Epithelial cell of esophagus (primary cell): ENCODE results near the gene GNE.

ENCODE experiments used
- DNase-seq: peaks from one replicate; pipeline ENCODE4 v3.0.0; 2010; ENCODE audit warnings: low read depth
- H3K4me3 ChIP-seq: 2 replicates; pipeline ENCODE4 v1.5.1; 2011; ENCODE audit warnings: mild to moderate bottlenecking, low read length, control low read depth
- CTCF ChIP-seq: IDR thresholded peaks from 2 replicates; pipeline ENCODE4 v1.5.1; 2011; ENCODE audit warnings: low read depth, mild to moderate bottlenecking, low read length, control low read depth, inconsistent platforms; ENCODE audit not compliant: insufficient read depth; ENCODE audit errors: missing control alignments

The GNE gene

GRCh38 chr9:36169708-36170107, 88.5 kb downstream of the GNE start:
- no peak for TF ChIP-seq CTCF
- DNase-seq = no peak

GRCh38 chr9:36169166-36169565, 89.1 kb downstream of the GNE start, which contains the start of gene CCIN:
TSS of gene CCIN (plus strand) at chr9:36169388. CDS start at chr9:36169503, 115 bp downstream.
- TF ChIP-seq CTCF = no peak
- no peak within 1 kb of the TSS for H3K4me3 ChIP-seq
- DNase-seq = no peak

More at GRCh38 chr9:36169708-36170107, 88.5 kb downstream of the GNE start:
- no peak overlapping the region for H3K4me3 ChIP-seq

GRCh38 chr9:36166168-36166927, 91.9 kb downstream of the GNE start:
- H3K4me3 ChIP-seq = peak overlapping the region; percentile 32
- peak; percentile 66 for TF ChIP-seq CTCF
- DNase-seq = peak; percentile 68

- H3K4me3 ChIP-seq = no peak overlapping the region
- peak; percentile 33 for DNase-seq
- TF ChIP-seq CTCF = no peak
Observed at GRCh38 chr9:36165826-36166167, 92.5 kb downstream of the GNE start.

GRCh38 chr9:36164989-36165388, 93.3 kb downstream of the GNE start:
- no peak for DNase-seq
- no peak for TF ChIP-seq CTCF
- no peak overlapping the region for H3K4me3 ChIP-seq
